Measurements from ENCODE around the gene BBS9. TPM values are rescaled to one million over a fixed set of nuclear protein-coding genes. Genes with fewer than 3 reads are reported as not detected.
"Not testable (repeated sequence)": the region's sequence is repeated elsewhere in the genome, so short reads cannot be mapped to it uniquely, and the experiment has no call there.

BBS9 gene
- total and polyA plus RNA-seq, 2 experiments from 2014 or later, result 10.2 to 15.0 TPM

GRCh38 chr7:33212144-33212543 lies 82.8 kb downstream of the BBS9 start:
- in situ Hi-C loops (cut with MboI), result no loop called here
- H3K9ac ChIP-seq, result no peak overlapping the region
- no peak overlapping the region for H2AFZ ChIP-seq
- DNase-seq, result no peak
- H3K79me2 ChIP-seq (ENCODE audit: insufficient read depth), result no peaks in the 10 kb centered on the region
- TF ChIP-seq EZH2 (IDR thresholded peaks at IDR 0.05; ENCODE audit: insufficient read depth, poor library complexity, severe bottlenecking), result no peak
- no peak for TF ChIP-seq EZH2phosphoT487 (IDR thresholded peaks at IDR 0.05; ENCODE audit: insufficient read depth, low read depth)
- no peak overlapping the region for H3K4me3 ChIP-seq
- no peaks in the 10 kb centered on the region for H3K9me3 ChIP-seq (ENCODE audit: low read depth)
- H3K27me3 ChIP-seq (replicated peaks; ENCODE audit: insufficient read depth), result no peaks in the 10 kb centered on the region
- 47 to 55% methylated on average over 2 of the region's 2 CpGs for WGBS, 2 experiments (ENCODE audit: low coverage in 1 of 2, low lambda C conversion rate in 2 of 2, missing lambda C conversion rate in 2 of 2)
- no peaks in the 10 kb centered on the region for H3K9me2 ChIP-seq (ENCODE audit: insufficient read depth)
- H3K4me2 ChIP-seq (ENCODE audit: unreplicated experiment), result no peak overlapping the region
- H3K36me3 ChIP-seq (ENCODE audit: low read depth), result no peaks in the 10 kb centered on the region
- no peaks in the 10 kb centered on the region for H3F3A ChIP-seq (ENCODE audit: insufficient read depth)
- H3K4me1 ChIP-seq (ENCODE audit: insufficient read depth), result no peaks in the 10 kb centered on the region
- H3K27ac ChIP-seq, result no peak overlapping the region
- H4K20me1 ChIP-seq (ENCODE audit: insufficient read depth), result no peaks in the 10 kb centered on the region

- 50 to 56% methylated on average over 1 of the region's 1 CpG for WGBS, 2 experiments (ENCODE audit: low coverage in 1 of 2, low lambda C conversion rate in 2 of 2, missing lambda C conversion rate in 2 of 2)
- H3K4me1 ChIP-seq (ENCODE audit: insufficient read depth), result no peaks in the 10 kb centered on the region
- no peaks in the 10 kb centered on the region for H3K9me2 ChIP-seq (ENCODE audit: insufficient read depth)
- no peaks in the 10 kb centered on the region for H4K20me1 ChIP-seq (ENCODE audit: insufficient read depth)
- no peaks in the 10 kb centered on the region for H3K79me2 ChIP-seq (ENCODE audit: insufficient read depth)
- no peaks in the 10 kb centered on the region for H3F3A ChIP-seq (ENCODE audit: insufficient read depth)
- H3K4me2 ChIP-seq (ENCODE audit: unreplicated experiment), result no peak overlapping the region
- H3K9me3 ChIP-seq (ENCODE audit: low read depth), result no peaks in the 10 kb centered on the region
- H3K4me3 ChIP-seq, result no peak overlapping the region
- no peak overlapping the region for H3K27ac ChIP-seq
- TF ChIP-seq EZH2phosphoT487 (IDR thresholded peaks at IDR 0.05; ENCODE audit: insufficient read depth, low read depth) (no peak), EZH2 (IDR thresholded peaks at IDR 0.05; ENCODE audit: insufficient read depth, poor library complexity, severe bottlenecking) (no peak)
- no peak for DNase-seq
- H3K36me3 ChIP-seq (ENCODE audit: low read depth), result no peaks in the 10 kb centered on the region
- H3K9ac ChIP-seq, result no peak overlapping the region
- H3K27me3 ChIP-seq (replicated peaks; ENCODE audit: insufficient read depth), result no peaks in the 10 kb centered on the region
- H2AFZ ChIP-seq, result no peak overlapping the region
- in situ Hi-C loops (cut with MboI), result no loop called here
These were observed 86.6 kb downstream of the BBS9 start for GRCh38 chr7:33215992-33216391.

DNA sequence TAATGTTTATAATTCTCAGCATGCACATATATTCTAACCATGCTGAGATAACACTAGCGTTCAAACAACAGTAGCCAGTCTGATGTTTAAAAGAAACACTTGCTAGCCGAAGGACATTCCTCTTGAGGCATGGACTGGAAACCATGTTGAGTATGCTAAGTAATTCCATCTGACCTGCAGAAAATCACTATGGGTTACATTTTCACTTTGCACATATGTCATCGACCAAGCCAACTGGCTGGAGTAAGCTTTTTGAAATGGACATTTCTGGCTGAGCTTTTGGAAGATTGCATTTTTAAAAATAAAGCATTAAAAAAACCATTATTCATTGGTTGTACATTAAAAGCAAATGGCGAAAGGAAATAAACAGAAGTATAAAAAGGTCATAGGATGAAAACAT lies 88.2 kb downstream of the BBS9 start:
- no peak for DNase-seq
- in situ Hi-C loops (cut with MboI), result no loop called here
- Histone ChIP-seq H3K9me2 (ENCODE audit: insufficient read depth) (no peaks in the 10 kb centered on the region), H3K9me3 (ENCODE audit: low read depth) (no peaks in the 10 kb centered on the region), H3K4me2 (ENCODE audit: unreplicated experiment) (no peak overlapping the region), H3K9ac (no peak overlapping the region), H4K20me1 (ENCODE audit: insufficient read depth) (no peaks in the 10 kb centered on the region), H3K27me3 (replicated peaks; ENCODE audit: insufficient read depth) (no peaks in the 10 kb centered on the region), H3K4me1 (ENCODE audit: insufficient read depth) (no peaks in the 10 kb centered on the region), H3K36me3 (ENCODE audit: low read depth) (no peaks in the 10 kb centered on the region), H3F3A (ENCODE audit: insufficient read depth) (no peaks in the 10 kb centered on the region), H3K79me2 (ENCODE audit: insufficient read depth) (no peaks in the 10 kb centered on the region), H3K4me3 (no peak overlapping the region), H2AFZ (no peak overlapping the region), H3K27ac (no peak overlapping the region)
- TF ChIP-seq EZH2phosphoT487 (IDR thresholded peaks at IDR 0.05; ENCODE audit: insufficient read depth, low read depth) (no peak), EZH2 (IDR thresholded peaks at IDR 0.05; ENCODE audit: insufficient read depth, poor library complexity, severe bottlenecking) (no peak)
- WGBS, 2 experiments (ENCODE audit: low coverage in 1 of 2, low lambda C conversion rate in 2 of 2, missing lambda C conversion rate in 2 of 2), result 59 to 65% methylated on average over 4 of the region's 4 CpGs

- H2AFZ ChIP-seq; H3K4me3 ChIP-seq; H3K27me3 ChIP-seq (replicated peaks; ENCODE audit: insufficient read depth); DNase-seq; H3K9me2 ChIP-seq (ENCODE audit: insufficient read depth); H3K9me3 ChIP-seq (ENCODE audit: low read depth); H3K4me1 ChIP-seq (ENCODE audit: insufficient read depth); H3K36me3 ChIP-seq (ENCODE audit: low read depth); H3F3A ChIP-seq (ENCODE audit: insufficient read depth); H3K9ac ChIP-seq; H3K27ac ChIP-seq; H3K79me2 ChIP-seq (ENCODE audit: insufficient read depth); H3K4me2 ChIP-seq (ENCODE audit: unreplicated experiment); H4K20me1 ChIP-seq (ENCODE audit: insufficient read depth); in situ Hi-C loops (cut with MboI): not testable (repeated sequence)
- 93 to 94% methylated on average over 23 to 38 of the region's 38 CpGs for WGBS, 2 experiments (ENCODE audit: low coverage in 1 of 2, low lambda C conversion rate in 2 of 2, missing lambda C conversion rate in 2 of 2)
These were observed 89.6 kb downstream of the BBS9 start for GRCh38 chr7:33218841-33219535.

GRCh38 chr7:33220231-33220630 lies 90.9 kb downstream of the BBS9 start:
- Histone ChIP-seq H3K27ac (no peak overlapping the region), H3K9me3 (ENCODE audit: low read depth) (no peaks in the 10 kb centered on the region)

More at GRCh38 chr7:33220231-33220630, 90.9 kb downstream of the BBS9 start:
- DNase-seq, result no peak
- Histone ChIP-seq H3K9me2 (ENCODE audit: insufficient read depth) (no peaks in the 10 kb centered on the region), H3K36me3 (ENCODE audit: low read depth) (no peaks in the 10 kb centered on the region), H2AFZ (no peak overlapping the region), H3K4me1 (ENCODE audit: insufficient read depth) (no peaks in the 10 kb centered on the region), H4K20me1 (ENCODE audit: insufficient read depth) (no peaks in the 10 kb centered on the region), H3K27me3 (replicated peaks; ENCODE audit: insufficient read depth) (no peaks in the 10 kb centered on the region), H3K4me2 (ENCODE audit: unreplicated experiment) (no peak overlapping the region), H3K79me2 (ENCODE audit: insufficient read depth) (no peaks in the 10 kb centered on the region), H3K4me3 (no peak overlapping the region), H3F3A (ENCODE audit: insufficient read depth) (no peaks in the 10 kb centered on the region), H3K9ac (no peak overlapping the region)
- in situ Hi-C loops (cut with MboI), result no loop called here
- WGBS, 2 experiments (ENCODE audit: low coverage in 1 of 2, low lambda C conversion rate in 2 of 2, missing lambda C conversion rate in 2 of 2), result 92 to 94% methylated on average over 4 of the region's 4 CpGs
- TF ChIP-seq EZH2phosphoT487 (IDR thresholded peaks at IDR 0.05; ENCODE audit: insufficient read depth, low read depth) (no peak), EZH2 (IDR thresholded peaks at IDR 0.05; ENCODE audit: insufficient read depth, poor library complexity, severe bottlenecking) (no peak)

Measured in GM23248 (cell line).